HL-60/S4 treated with retinoic acid at 250 ng/mL for 4 days and 3 days (cell line): ENCODE data around the gene BICD1.
"Not testable (repeated sequence)": the region's sequence is repeated elsewhere in the genome, so short reads cannot be mapped to it uniquely, and the experiment has no call there.

ENCODE experiments used
- in situ Hi-C: fragments of 300-500 bp; cut with MboI; formaldehyde crosslinking; loops from 2 replicates; pipeline ENCODE4 v1.7.0; 2022; ENCODE audit warnings: low sequenced_read_pairs

BICD1 gene

GRCh38 chr12:32106517-32107358 is at the start of gene BICD1:
BICD1 (plus strand) TSS chr12:32106847; CDS start chr12:32107332, 485 bp downstream.
- in situ Hi-C loops, result no loop called here

GRCh38 chr12:32061033-32061432 is 45.6 kb upstream of the BICD1 start:
- in situ Hi-C loops, result no loop called here

- in situ Hi-C loops, result no loop called here
These were observed 43.8 kb upstream of the BICD1 start for GRCh38 chr12:32062881-32063280.

- in situ Hi-C loops, result no loop called here
These were observed 42.9 kb upstream of the BICD1 start for GRCh38 chr12:32063796-32064195.

GRCh38 chr12:32066206-32066605 is 40.4 kb upstream of the BICD1 start:
- in situ Hi-C loops, result no loop called here

- in situ Hi-C loops, result no loop called here
These were observed 37.6 kb upstream of the BICD1 start for GRCh38 chr12:32069071-32069470.

- in situ Hi-C loops, result no loop called here
These were observed 36.9 kb upstream of the BICD1 start for GRCh38 chr12:32069731-32070130.

- in situ Hi-C loops, result no loop called here
These were observed 36.3 kb upstream of the BICD1 start for GRCh38 chr12:32070370-32070769.

GRCh38 chr12:32072102-32072501 is 34.5 kb upstream of the BICD1 start:
- in situ Hi-C loops, result no loop called here

GRCh38 chr12:32074432-32074831 is 32.2 kb upstream of the BICD1 start:
- in situ Hi-C loops, result no loop called here

- in situ Hi-C loops, result no loop called here
These were observed 29.7 kb upstream of the BICD1 start for GRCh38 chr12:32076941-32077340.

GRCh38 chr12:32080435-32080834 is 26.2 kb upstream of the BICD1 start:
- in situ Hi-C loops, result no loop called here

GRCh38 chr12:32083489-32083888 is 23.2 kb upstream of the BICD1 start:
- in situ Hi-C loops, result no loop called here

- in situ Hi-C loops, result no loop called here
These were observed 22.5 kb upstream of the BICD1 start for GRCh38 chr12:32084017-32084688.

- in situ Hi-C loops, result no loop called here
These were observed 21.9 kb upstream of the BICD1 start for GRCh38 chr12:32084753-32085152.

GRCh38 chr12:32087306-32087705 is 19.3 kb upstream of the BICD1 start:
- in situ Hi-C loops, result no loop called here

- in situ Hi-C loops, result no loop called here
These were observed 17.5 kb upstream of the BICD1 start for GRCh38 chr12:32089156-32089555.

GRCh38 chr12:32089586-32089985 is 17.1 kb upstream of the BICD1 start:
- in situ Hi-C loops, result no loop called here

GRCh38 chr12:32091696-32092095 is 15.0 kb upstream of the BICD1 start:
- in situ Hi-C loops, result no loop called here

GRCh38 chr12:32098112-32098511 is 8.5 kb upstream of the BICD1 start:
- in situ Hi-C loops, result no loop called here

- in situ Hi-C loops, result not testable (repeated sequence)
These were observed 7.4 kb upstream of the BICD1 start for GRCh38 chr12:32099275-32099674.

- in situ Hi-C loops, result no loop called here
These were observed 6.3 kb upstream of the BICD1 start for GRCh38 chr12:32100361-32100760.
